ENCODE data around the gene PTPRT.
"Not testable (repeated sequence)": the region's sequence is repeated elsewhere in the genome, so short reads cannot be mapped to it uniquely, and the experiment has no call there.

The PTPRT gene

GRCh38 chr20:42907730-42908129 is 282.0 kb downstream of the PTPRT start:
- Histone ChIP-seq H3K27ac (ENCODE audit: insufficient read depth, low read depth, low read length, poor library complexity, severe bottlenecking) (no peak overlapping the region), H3K9me3 (ENCODE audit: control insufficient read depth, low read length) (no peaks in the 10 kb centered on the region), H3K27me3 (ENCODE audit: control insufficient read depth, insufficient read depth, low read length, poor library complexity, severe bottlenecking) (no peaks in the 10 kb centered on the region), H3K36me3 (ENCODE audit: control insufficient read depth, insufficient read depth, low read length) (no peaks in the 10 kb centered on the region), H3K4me3 (ENCODE audit: insufficient read depth, low read depth, low read length) (no peak overlapping the region), H3K4me1 (ENCODE audit: control insufficient read depth, insufficient read depth, low read length) (no peaks in the 10 kb centered on the region)
- WGBS, 2 experiments: 93 to 100% methylated on average over 3 of the region's 3 CpGs

DNA sequence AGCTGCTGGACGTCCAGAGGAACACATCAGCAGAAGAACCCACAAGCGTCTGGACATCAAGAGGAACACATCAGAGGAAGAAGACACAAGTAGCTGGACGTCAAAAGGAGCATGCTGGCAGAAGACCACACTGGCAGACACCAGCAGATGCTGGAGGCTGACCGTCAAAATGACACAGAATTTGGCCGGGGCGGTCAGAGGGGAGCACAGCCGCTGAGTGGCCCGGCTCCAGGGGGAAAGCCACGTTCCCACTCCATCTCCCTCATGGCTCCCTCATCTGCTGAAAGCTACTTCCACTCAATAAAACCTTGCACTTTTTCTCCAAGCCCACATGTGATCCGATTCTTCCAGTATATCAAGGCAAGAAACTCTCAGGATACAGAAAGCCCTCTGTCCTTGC is 283.6 kb downstream of the PTPRT start:
- Histone ChIP-seq H3K36me3 (ENCODE audit: control insufficient read depth, insufficient read depth, low read length) (no peaks in the 10 kb centered on the region), H3K4me3 (ENCODE audit: insufficient read depth, low read depth, low read length) (no peak overlapping the region), H3K4me1 (ENCODE audit: control insufficient read depth, insufficient read depth, low read length) (no peaks in the 10 kb centered on the region), H3K27me3 (ENCODE audit: control insufficient read depth, insufficient read depth, low read length, poor library complexity, severe bottlenecking) (no peaks in the 10 kb centered on the region), H3K9me3 (ENCODE audit: control insufficient read depth, low read length) (no peaks in the 10 kb centered on the region), H3K27ac (ENCODE audit: insufficient read depth, low read depth, low read length, poor library complexity, severe bottlenecking) (no peak overlapping the region)
- WGBS, 2 experiments: 90 to 92% methylated on average over 10 of the region's 10 CpGs

DNA sequence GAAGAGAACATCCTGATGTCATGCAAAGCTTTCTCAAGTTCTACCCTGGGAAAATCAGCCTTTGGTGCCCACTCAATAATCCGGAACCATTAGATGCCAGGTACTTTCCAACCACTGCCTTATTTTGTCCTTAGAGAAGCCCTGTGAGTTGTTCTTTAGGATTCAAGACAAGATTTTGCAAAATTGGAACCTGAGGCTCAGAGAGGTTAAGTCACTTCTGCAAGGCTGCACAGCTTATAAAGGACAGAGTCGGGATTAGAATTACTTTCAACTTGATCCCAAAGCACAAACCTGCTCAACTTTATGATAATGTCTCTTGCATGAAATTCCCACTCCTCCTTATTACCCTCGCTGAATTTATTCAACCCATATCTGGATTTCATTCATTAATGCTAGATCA is 287.2 kb downstream of the PTPRT start:
- no peak overlapping the region for H3K27ac ChIP-seq (ENCODE audit: insufficient read depth, low read depth, low read length, poor library complexity, severe bottlenecking)
- H3K9me3 ChIP-seq (ENCODE audit: control insufficient read depth, low read length): no peaks in the 10 kb centered on the region
- WGBS, 2 experiments: 92 to 96% methylated on average over 2 to 3 of the region's 3 CpGs
- H3K4me3 ChIP-seq (ENCODE audit: insufficient read depth, low read depth, low read length): no peak overlapping the region
- H3K4me1 ChIP-seq (ENCODE audit: control insufficient read depth, insufficient read depth, low read length): no peaks in the 10 kb centered on the region
- no peaks in the 10 kb centered on the region for H3K27me3 ChIP-seq (ENCODE audit: control insufficient read depth, insufficient read depth, low read length, poor library complexity, severe bottlenecking)
- H3K36me3 ChIP-seq (ENCODE audit: control insufficient read depth, insufficient read depth, low read length): no peaks in the 10 kb centered on the region

GRCh38 chr20:42901689-42902440 is 287.8 kb downstream of the PTPRT start:
- H3K27me3 ChIP-seq (ENCODE audit: control insufficient read depth, insufficient read depth, low read length, poor library complexity, severe bottlenecking): no peaks in the 10 kb centered on the region
- no peak overlapping the region for H3K27ac ChIP-seq (ENCODE audit: insufficient read depth, low read depth, low read length, poor library complexity, severe bottlenecking)
- no peaks in the 10 kb centered on the region for H3K36me3 ChIP-seq (ENCODE audit: control insufficient read depth, insufficient read depth, low read length)
- WGBS, 2 experiments: 92 to 95% methylated on average over 2 of the region's 2 CpGs
- no peaks in the 10 kb centered on the region for H3K4me1 ChIP-seq (ENCODE audit: control insufficient read depth, insufficient read depth, low read length)
- H3K4me3 ChIP-seq (ENCODE audit: insufficient read depth, low read depth, low read length): no peak overlapping the region
- H3K9me3 ChIP-seq (ENCODE audit: control insufficient read depth, low read length): no peaks in the 10 kb centered on the region

DNA sequence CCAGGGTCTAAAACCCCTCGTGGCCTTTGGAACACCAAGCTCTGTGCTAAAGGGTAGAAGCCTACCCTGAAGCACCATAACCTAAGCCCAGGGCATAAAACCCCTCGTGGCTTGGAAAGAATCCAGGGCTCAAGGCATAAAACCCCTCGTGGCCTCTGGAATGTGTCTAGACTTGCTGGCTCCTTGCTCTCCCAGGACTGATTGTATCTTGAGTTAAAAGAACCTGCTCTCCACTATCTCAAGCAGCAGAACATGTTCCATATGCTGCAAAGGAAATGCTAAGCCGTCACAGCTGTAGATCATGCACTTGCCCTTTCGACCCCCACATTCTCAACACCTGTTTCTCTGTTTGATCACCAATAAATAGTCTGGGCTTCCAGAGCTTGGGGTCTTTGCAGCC is 288.9 kb downstream of the PTPRT start:
- 85 to 91% methylated on average over 5 of the region's 5 CpGs for WGBS, 2 experiments
- H3K9me3 ChIP-seq (ENCODE audit: control insufficient read depth, low read length); H3K27me3 ChIP-seq (ENCODE audit: control insufficient read depth, insufficient read depth, low read length, poor library complexity, severe bottlenecking); H3K4me3 ChIP-seq (ENCODE audit: insufficient read depth, low read depth, low read length); H3K36me3 ChIP-seq (ENCODE audit: control insufficient read depth, insufficient read depth, low read length); H3K4me1 ChIP-seq (ENCODE audit: control insufficient read depth, insufficient read depth, low read length); H3K27ac ChIP-seq (ENCODE audit: insufficient read depth, low read depth, low read length, poor library complexity, severe bottlenecking): not testable (repeated sequence)

DNA sequence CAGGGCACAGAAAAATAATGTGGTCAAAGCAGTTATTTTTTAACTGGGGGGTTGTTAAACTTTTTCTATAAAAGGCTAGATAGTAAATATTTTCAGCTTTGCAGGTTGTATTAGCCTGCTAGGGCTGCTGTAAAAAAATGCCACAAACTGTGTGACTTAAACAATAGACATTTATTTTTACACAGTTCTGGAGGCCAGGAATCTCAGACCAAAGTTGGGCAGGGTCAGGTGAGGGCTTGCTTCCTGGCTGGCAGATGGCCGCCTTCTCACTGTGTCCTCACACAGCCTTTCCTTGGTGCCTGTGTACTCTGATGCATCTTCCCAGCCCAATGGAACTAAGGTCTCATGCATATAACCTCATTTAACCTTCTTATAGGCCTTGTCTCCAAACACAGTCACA is 294.7 kb downstream of the PTPRT start:
- H3K27me3 ChIP-seq (ENCODE audit: control insufficient read depth, insufficient read depth, low read length, poor library complexity, severe bottlenecking): no peaks in the 10 kb centered on the region
- WGBS, 2 experiments: 89 to 90% methylated on average over 1 of the region's 1 CpG

GRCh38 chr20:42894483-42894882 is 295.2 kb downstream of the PTPRT start:
- H3K4me1 ChIP-seq (ENCODE audit: control insufficient read depth, insufficient read depth, low read length): no peaks in the 10 kb centered on the region
- H3K27me3 ChIP-seq (ENCODE audit: control insufficient read depth, insufficient read depth, low read length, poor library complexity, severe bottlenecking): no peaks in the 10 kb centered on the region
- H3K9me3 ChIP-seq (ENCODE audit: control insufficient read depth, low read length): no peaks in the 10 kb centered on the region
- no peak overlapping the region for H3K4me3 ChIP-seq (ENCODE audit: insufficient read depth, low read depth, low read length)
- 90 to 92% methylated on average over 3 of the region's 3 CpGs for WGBS, 2 experiments
- no peaks in the 10 kb centered on the region for H3K36me3 ChIP-seq (ENCODE audit: control insufficient read depth, insufficient read depth, low read length)
- H3K27ac ChIP-seq (ENCODE audit: insufficient read depth, low read depth, low read length, poor library complexity, severe bottlenecking): no peak overlapping the region

More for the DNA sequence above, 294.7 kb downstream of the PTPRT start:
- Histone ChIP-seq H3K27ac (ENCODE audit: insufficient read depth, low read depth, low read length, poor library complexity, severe bottlenecking) (no peak overlapping the region), H3K9me3 (ENCODE audit: control insufficient read depth, low read length) (no peaks in the 10 kb centered on the region), H3K4me1 (ENCODE audit: control insufficient read depth, insufficient read depth, low read length) (no peaks in the 10 kb centered on the region), H3K4me3 (ENCODE audit: insufficient read depth, low read depth, low read length) (no peak overlapping the region), H3K36me3 (ENCODE audit: control insufficient read depth, insufficient read depth, low read length) (no peaks in the 10 kb centered on the region)

DNA sequence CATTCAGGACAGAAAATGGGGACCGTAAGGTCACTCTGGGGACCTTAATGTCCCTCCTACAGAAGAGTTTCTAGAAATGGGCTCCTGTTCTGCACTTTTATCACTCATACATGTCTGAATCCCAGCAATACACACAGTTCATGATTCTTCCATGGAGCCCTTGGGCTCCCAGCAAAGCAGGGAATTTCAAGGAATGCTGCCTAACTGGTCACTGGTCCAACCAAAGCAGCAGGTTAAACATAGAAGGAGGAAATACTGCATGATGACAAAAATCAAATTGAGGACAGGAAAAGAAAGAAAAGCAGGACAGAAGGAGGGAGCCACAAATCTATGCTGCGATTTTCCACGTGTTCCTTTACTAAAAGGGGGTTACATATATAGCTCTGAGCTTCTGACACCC is 300.2 kb downstream of the PTPRT start:
- no peaks in the 10 kb centered on the region for H3K4me1 ChIP-seq (ENCODE audit: control insufficient read depth, insufficient read depth, low read length)
- H3K9me3 ChIP-seq (ENCODE audit: control insufficient read depth, low read length): no peaks in the 10 kb centered on the region
- no peaks in the 10 kb centered on the region for H3K27me3 ChIP-seq (ENCODE audit: control insufficient read depth, insufficient read depth, low read length, poor library complexity, severe bottlenecking)
- 90 to 95% methylated on average over 3 of the region's 3 CpGs for WGBS, 2 experiments
- H3K27ac ChIP-seq (ENCODE audit: insufficient read depth, low read depth, low read length, poor library complexity, severe bottlenecking): no peak overlapping the region
- H3K36me3 ChIP-seq (ENCODE audit: control insufficient read depth, insufficient read depth, low read length): no peaks in the 10 kb centered on the region
- H3K4me3 ChIP-seq (ENCODE audit: insufficient read depth, low read depth, low read length): no peak overlapping the region

DNA sequence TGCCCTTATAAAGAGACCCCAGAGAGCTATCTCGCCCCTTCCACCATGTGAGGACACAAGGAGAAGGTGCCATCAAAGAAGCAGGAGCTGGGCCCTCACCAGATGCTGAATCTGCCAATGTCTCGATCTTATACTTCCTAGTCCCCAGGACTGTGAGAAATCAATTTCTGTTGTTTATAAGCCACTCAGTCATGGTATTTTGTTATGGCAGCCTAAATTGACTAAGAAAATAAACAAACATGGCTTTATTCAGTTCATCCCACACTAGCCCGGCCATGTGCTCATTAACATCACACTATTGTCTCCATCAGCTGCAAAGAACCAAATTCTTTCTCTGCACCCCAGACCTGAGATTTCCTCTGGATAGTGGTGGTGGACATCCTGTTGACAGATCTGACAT is 302.4 kb downstream of the PTPRT start:
- WGBS, 2 experiments: 87 to 97% methylated on average over 3 of the region's 3 CpGs
- no peaks in the 10 kb centered on the region for H3K27me3 ChIP-seq (ENCODE audit: control insufficient read depth, insufficient read depth, low read length, poor library complexity, severe bottlenecking)
- H3K9me3 ChIP-seq (ENCODE audit: control insufficient read depth, low read length): no peaks in the 10 kb centered on the region

GRCh38 chr20:42886801-42887200 is 302.9 kb downstream of the PTPRT start:
- H3K4me1 ChIP-seq (ENCODE audit: control insufficient read depth, insufficient read depth, low read length): no peaks in the 10 kb centered on the region
- no peak overlapping the region for H3K27ac ChIP-seq (ENCODE audit: insufficient read depth, low read depth, low read length, poor library complexity, severe bottlenecking)
- H3K9me3 ChIP-seq (ENCODE audit: control insufficient read depth, low read length): no peaks in the 10 kb centered on the region
- WGBS, 2 experiments: 90 to 93% methylated on average over 1 to 2 of the region's 2 CpGs
- no peaks in the 10 kb centered on the region for H3K36me3 ChIP-seq (ENCODE audit: control insufficient read depth, insufficient read depth, low read length)
- no peaks in the 10 kb centered on the region for H3K27me3 ChIP-seq (ENCODE audit: control insufficient read depth, insufficient read depth, low read length, poor library complexity, severe bottlenecking)
- no peak overlapping the region for H3K4me3 ChIP-seq (ENCODE audit: insufficient read depth, low read depth, low read length)

More for the DNA sequence above, 302.4 kb downstream of the PTPRT start:
- Histone ChIP-seq H3K36me3 (ENCODE audit: control insufficient read depth, insufficient read depth, low read length) (no peaks in the 10 kb centered on the region), H3K4me3 (ENCODE audit: insufficient read depth, low read depth, low read length) (no peak overlapping the region), H3K27ac (ENCODE audit: insufficient read depth, low read depth, low read length, poor library complexity, severe bottlenecking) (no peak overlapping the region), H3K4me1 (ENCODE audit: control insufficient read depth, insufficient read depth, low read length) (no peaks in the 10 kb centered on the region)
